Hepatocyte (in vitro differentiated cells): ENCODE data around the gene PASD1.

ENCODE experiments used
- CTCF ChIP-seq: fragments of 200-600 bp; sonication (generic); IDR thresholded peaks from 2 replicates; pipeline ENCODE4 v1.5.1; 2016; ENCODE audit warnings: antibody characterized with exemption, mild to moderate bottlenecking; ENCODE audit not compliant: poor library complexity
- EZH2 ChIP-seq: fragments of 200-600 bp; sonication (generic); IDR thresholded peaks from 2 replicates; pipeline ENCODE4 v1.6.1; 2016; ENCODE audit warnings: antibody characterized with exemption, mild to moderate bottlenecking, borderline replicate concordance
- EZH2phosphoT487 ChIP-seq: fragments of 200-600 bp; sonication (generic); IDR thresholded peaks from one replicate; pipeline ENCODE4 v1.6.1; 2018; ENCODE audit warnings: antibody characterized with exemption, mild to moderate bottlenecking, low read depth, moderate library complexity; ENCODE audit not compliant: unreplicated experiment, severe bottlenecking

GRCh38 chrX:151634937-151635336 lies 71.5 kb downstream of the PASD1 start:
- TF ChIP-seq CTCF = no peak
- TF ChIP-seq EZH2phosphoT487 = no peak
- TF ChIP-seq EZH2 = no peak
